Right cardiac atrium (tissue), 5 donors: ENCODE measurements around the gene WNT1. TPM values are rescaled to one million over a fixed set of nuclear protein-coding genes. Genes with fewer than 3 reads are reported as not detected.

Source experiments
- ATAC-seq, 2 donors: fragments of 200-7000 bp; cut with Tn5 transposase; one replicate each; pipeline versions ENCODE4 v1.8.0 to v1.9.1; 2020; ENCODE audit warnings: moderate library complexity in 2 of 2, mild to moderate bottlenecking in 1 of 2
- DNase-seq, 3 donors: peaks; one replicate each; pipeline ENCODE4 v3.0.0-alpha.2; 2020
- H3K27ac ChIP-seq: one replicate; pipeline ENCODE4 v1.5.1; 2013; ENCODE audit warnings: mild to moderate bottlenecking, low read length, control low read depth, moderate library complexity
- H3K27me3 ChIP-seq: one replicate; pipeline ENCODE4 v1.6.1; 2013; ENCODE audit not compliant: control insufficient read depth, insufficient read depth
- H3K4me1 ChIP-seq: one replicate; pipeline ENCODE4 v1.6.1; 2013; ENCODE audit warnings: low read length; ENCODE audit not compliant: control insufficient read depth, insufficient read depth
- H3K4me3 ChIP-seq: one replicate; pipeline ENCODE4 v1.5.1; 2013; ENCODE audit warnings: low read length, control low read depth
- H3K9me3 ChIP-seq: one replicate; pipeline ENCODE4 v1.6.1; 2013; ENCODE audit warnings: low read length; ENCODE audit not compliant: control insufficient read depth
- WGBS: extraction: QIAGEN DNeasy Blood & Tissue Kit; methylation state at CpG from one replicate; pipeline ENCODE4 v1.1.7; 2013; 5-methylcytosine and 5-hydroxymethylcytosine counted together
- intact Hi-C, 4 donors: fragments of 100-400 bp; cut with DNase I; formaldehyde crosslinking; loops; one replicate each; pipeline versions ENCODE4 v1.11.0 to v1.14.0; 2022 to 2023
- polyA plus RNA-seq: library from polyadenylated mRNA; stranded (reverse); fragments of 200-250 nt; gene quantifications from one replicate; pipeline ENCODE4 v1.2.3, GENCODE V29; 2013
- total RNA-seq, 4 donors: library from RNA; stranded (reverse); fragmentation: NEBNext Ultra II Directional; extraction: Animal tissue kit (Norgen Biotek cat#: 25700); gene quantifications; one replicate each; pipeline ENCODE4 v1.2.1, GENCODE V29; 2021
- donor health status: healthy with polysubstance abuse.
- donor health status: DM: no; HTN: yes; CAD: no.
- donor health status: DM: no; HTN: no; CAD: no.
- donor health status: DM: no; HTN: yes; CAD: no; lungs with severe emphysema.
- donor health status: DM: yes; HTN: yes; CAD: no.

WNT1 gene
- total and polyA plus RNA-seq, 5 donors = not detected

GRCh38 chr12:48985475-48985897 lies 7.4 kb downstream of the WNT1 start:
- WGBS = 21% methylated on average over 10 of the region's 10 CpGs
- intact Hi-C loops = no loop called here
- peaks cover 2% of the 10 kb centered on the region for H3K4me1 ChIP-seq
- no peaks in the 10 kb centered on the region for H3K9me3 ChIP-seq
- ATAC-seq (peak; percentile 63 to 79), DNase-seq (peak; percentile 45 to 84 (median 76))
- no peaks in the 10 kb centered on the region for H3K27me3 ChIP-seq
- H3K4me3 ChIP-seq = no peak overlapping the region
- H3K27ac ChIP-seq = no peak overlapping the region

- Histone ChIP-seq H3K27me3 (no peaks in the 10 kb centered on the region), H3K9me3 (no peaks in the 10 kb centered on the region), H3K4me3 (no peak overlapping the region), H3K27ac (peak overlapping the region; percentile 13), H3K4me1 (no peaks in the 10 kb centered on the region)
- ATAC-seq (no peak), DNase-seq (no peak)
- intact Hi-C loops = no loop called here
- WGBS = 68% methylated on average over 2 of the region's 2 CpGs
Measured at GRCh38 chr12:48985901-48986300, 7.8 kb downstream of the WNT1 start.

- H3K4me3 ChIP-seq = no peak overlapping the region
- H3K27me3 ChIP-seq = no peaks in the 10 kb centered on the region
- no peaks in the 10 kb centered on the region for H3K4me1 ChIP-seq
- H3K9me3 ChIP-seq = no peaks in the 10 kb centered on the region
- no peak overlapping the region for H3K27ac ChIP-seq
- 56% methylated on average over 23 of the region's 23 CpGs for WGBS
- DNase-seq (peak in 1 of 3 donors; percentile 61), ATAC-seq (no peak)
- intact Hi-C loops = no loop called here
Measured at GRCh38 chr12:48986720-48987291, 8.7 kb downstream of the WNT1 start.

- H3K27me3 ChIP-seq = no peaks in the 10 kb centered on the region
- DNase-seq = peak; percentile 61 to 88 (median 82)
- H3K27ac ChIP-seq = no peak overlapping the region
- peak; percentile 34 to 70 for ATAC-seq
- intact Hi-C loops = no loop called here
- H3K4me1 ChIP-seq = no peaks in the 10 kb centered on the region
- H3K9me3 ChIP-seq = no peaks in the 10 kb centered on the region
- 29% methylated on average over 16 of the region's 16 CpGs for WGBS
- H3K4me3 ChIP-seq = no peak overlapping the region
Measured at GRCh38 chr12:48988030-48988649, 10.0 kb downstream of the WNT1 start.

GRCh38 chr12:48990552-48990951 lies 12.4 kb downstream of the WNT1 start:
- ATAC-seq = no peak
- DNase-seq = no peak
- Histone ChIP-seq H3K27ac (no peak overlapping the region), H3K27me3 (no peaks in the 10 kb centered on the region), H3K4me3 (no peak overlapping the region), H3K9me3 (no peaks in the 10 kb centered on the region), H3K4me1 (no peaks in the 10 kb centered on the region)
- intact Hi-C loops = no loop called here

GRCh38 chr12:48991247-48992050 lies 13.3 kb downstream of the WNT1 start:
- no peak for DNase-seq
- H3K27me3 ChIP-seq = no peaks in the 10 kb centered on the region
- H3K27ac ChIP-seq = no peak overlapping the region
- no peak overlapping the region for H3K4me3 ChIP-seq
- H3K9me3 ChIP-seq = no peaks in the 10 kb centered on the region
- intact Hi-C loops = no loop called here
- WGBS = 66% methylated on average over 8 of the region's 8 CpGs
- no peaks in the 10 kb centered on the region for H3K4me1 ChIP-seq
- no peak for ATAC-seq

- Histone ChIP-seq H3K4me3 (no peak overlapping the region), H3K9me3 (no peaks in the 10 kb centered on the region), H3K27ac (no peak overlapping the region), H3K4me1 (peaks cover 2% of the 10 kb centered on the region), H3K27me3 (no peaks in the 10 kb centered on the region)
- WGBS = 75% methylated on average over 3 of the region's 3 CpGs
- ATAC-seq (no peak), DNase-seq (no peak)
- intact Hi-C loops = no loop called here
Measured at GRCh38 chr12:48993787-48994186, 15.7 kb downstream of the WNT1 start.

- Histone ChIP-seq H3K9me3 (no peaks in the 10 kb centered on the region), H3K4me3 (no peak overlapping the region), H3K27me3 (no peaks in the 10 kb centered on the region), H3K27ac (no peak overlapping the region), H3K4me1 (peaks cover 4% of the 10 kb centered on the region)
- peak in 1 of 3 donors; percentile 53 for DNase-seq
- ATAC-seq = no peak
- 21% methylated on average over 32 of the region's 32 CpGs for WGBS
- intact Hi-C loops = loop anchor here in 1 of 4 donors (5.0 kb wide), 1 partner anchor 142 kb away; the partner anchor contains the start of gene DDX23
Measured at GRCh38 chr12:48994224-48995085, 16.3 kb downstream of the WNT1 start.

- peak overlapping the region; percentile 17 for H3K4me3 ChIP-seq
- ATAC-seq (peak; percentile 73 to 74), DNase-seq (peak; percentile 82 to 93 (median 91))
- H3K27ac ChIP-seq = no peak overlapping the region
- no peaks in the 10 kb centered on the region for H3K9me3 ChIP-seq
- WGBS = 5% methylated on average over 32 of the region's 32 CpGs
- H3K27me3 ChIP-seq = no peaks in the 10 kb centered on the region
- peaks cover 7% of the 10 kb centered on the region for H3K4me1 ChIP-seq
- intact Hi-C loops = loop anchor here in 1 of 4 donors (5.0 kb wide), 1 partner anchor 143 kb away; the partner anchor contains the start of gene DDX23
Measured at GRCh38 chr12:48995086-48995879, 17.2 kb downstream of the WNT1 start.
